Measurements from ENCODE around the gene TPBGL. TPM values are rescaled to one million over a fixed set of nuclear protein-coding genes. Genes with fewer than 3 reads are reported as not detected.

TPBGL gene
- total RNA-seq, 1 donor from 2014 or later = 0.64 TPM

- peak; percentile 80 for DNase-seq
Measured at GRCh38 chr11:75214411-75214821, 26.2 kb upstream of the TPBGL start.

GRCh38 chr11:75214843-75215242 is 25.7 kb upstream of the TPBGL start:
- DNase-seq = no peak
- H3K27ac ChIP-seq = no peak overlapping the region

More at GRCh38 chr11:75214411-75214821, 26.2 kb upstream of the TPBGL start:
- H3K4me3 ChIP-seq = no peak overlapping the region
- TF ChIP-seq, protein P1, sequence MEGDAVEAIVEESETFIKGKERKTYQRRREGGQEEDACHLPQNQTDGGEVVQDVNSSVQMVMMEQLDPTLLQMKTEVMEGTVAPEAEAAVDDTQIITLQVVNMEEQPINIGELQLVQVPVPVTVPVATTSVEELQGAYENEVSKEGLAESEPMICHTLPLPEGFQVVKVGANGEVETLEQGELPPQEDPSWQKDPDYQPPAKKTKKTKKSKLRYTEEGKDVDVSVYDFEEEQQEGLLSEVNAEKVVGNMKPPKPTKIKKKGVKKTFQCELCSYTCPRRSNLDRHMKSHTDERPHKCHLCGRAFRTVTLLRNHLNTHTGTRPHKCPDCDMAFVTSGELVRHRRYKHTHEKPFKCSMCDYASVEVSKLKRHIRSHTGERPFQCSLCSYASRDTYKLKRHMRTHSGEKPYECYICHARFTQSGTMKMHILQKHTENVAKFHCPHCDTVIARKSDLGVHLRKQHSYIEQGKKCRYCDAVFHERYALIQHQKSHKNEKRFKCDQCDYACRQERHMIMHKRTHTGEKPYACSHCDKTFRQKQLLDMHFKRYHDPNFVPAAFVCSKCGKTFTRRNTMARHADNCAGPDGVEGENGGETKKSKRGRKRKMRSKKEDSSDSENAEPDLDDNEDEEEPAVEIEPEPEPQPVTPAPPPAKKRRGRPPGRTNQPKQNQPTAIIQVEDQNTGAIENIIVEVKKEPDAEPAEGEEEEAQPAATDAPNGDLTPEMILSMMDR (IDR thresholded peaks at IDR 0.05) = peak; percentile 26
- no peaks in the 10 kb centered on the region for H3K36me3 ChIP-seq
- H3K27ac ChIP-seq = no peak overlapping the region
- no peaks in the 10 kb centered on the region for H3K9me3 ChIP-seq
- ATAC-seq = peak; percentile 88
- no peaks in the 10 kb centered on the region for H3K4me1 ChIP-seq
- no peaks in the 10 kb centered on the region for H3K27me3 ChIP-seq
- intact Hi-C loops (cut with DNase I) = no loop called here

DNA sequence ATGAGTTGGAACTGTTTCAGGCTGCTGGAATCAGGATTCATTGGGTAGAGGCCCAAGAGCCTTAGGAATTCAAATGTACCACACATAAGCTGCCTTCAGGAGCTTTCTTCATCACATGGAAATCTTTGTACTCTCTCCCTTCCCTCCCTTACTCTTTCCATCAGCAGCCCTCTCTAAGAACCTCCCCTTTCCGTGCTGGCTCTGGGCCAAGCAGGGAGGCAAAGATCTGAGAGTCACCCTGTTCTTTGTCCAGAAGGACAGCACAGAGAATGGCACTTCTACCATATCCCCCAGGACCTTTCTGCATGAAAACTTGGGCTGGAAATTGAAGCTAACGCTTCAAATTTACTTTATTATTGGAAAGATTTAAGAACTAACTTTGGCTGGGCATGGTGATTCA is 20.7 kb upstream of the TPBGL start:
- no peak overlapping the region for H3K27ac ChIP-seq
- ATAC-seq = no peak
- DNase-seq = no peak
- intact Hi-C loops (cut with DNase I) = no loop called here
- H3K4me3 ChIP-seq = no peak overlapping the region
- TF ChIP-seq, protein P1 (IDR thresholded peaks at IDR 0.05) = no peak
- H3K9me3 ChIP-seq = no peaks in the 10 kb centered on the region
- H3K27me3 ChIP-seq = no peaks in the 10 kb centered on the region
- no peaks in the 10 kb centered on the region for H3K36me3 ChIP-seq
- H3K4me1 ChIP-seq = no peaks in the 10 kb centered on the region

More at GRCh38 chr11:75214843-75215242, 25.7 kb upstream of the TPBGL start:
- Histone ChIP-seq H3K9me3 (no peaks in the 10 kb centered on the region), H3K27me3 (no peaks in the 10 kb centered on the region), H3K4me1 (no peaks in the 10 kb centered on the region), H3K36me3 (no peaks in the 10 kb centered on the region), H3K4me3 (no peak overlapping the region)
- TF ChIP-seq, protein P1 (IDR thresholded peaks at IDR 0.05) = no peak
- intact Hi-C loops (cut with DNase I) = no loop called here
- ATAC-seq = no peak

- H3K36me3 ChIP-seq = no peaks in the 10 kb centered on the region
- intact Hi-C loops (cut with DNase I) = no loop called here
- H3K27ac ChIP-seq = no peak overlapping the region
- H3K4me3 ChIP-seq = no peak overlapping the region
- peak; percentile 46 for DNase-seq
- TF ChIP-seq, protein P1 (IDR thresholded peaks at IDR 0.05) = no peak
- no peaks in the 10 kb centered on the region for H3K4me1 ChIP-seq
- no peaks in the 10 kb centered on the region for H3K27me3 ChIP-seq
- no peaks in the 10 kb centered on the region for H3K9me3 ChIP-seq
- peak; percentile 42 for ATAC-seq
Measured at GRCh38 chr11:75223954-75224643, 16.5 kb upstream of the TPBGL start.

DNA sequence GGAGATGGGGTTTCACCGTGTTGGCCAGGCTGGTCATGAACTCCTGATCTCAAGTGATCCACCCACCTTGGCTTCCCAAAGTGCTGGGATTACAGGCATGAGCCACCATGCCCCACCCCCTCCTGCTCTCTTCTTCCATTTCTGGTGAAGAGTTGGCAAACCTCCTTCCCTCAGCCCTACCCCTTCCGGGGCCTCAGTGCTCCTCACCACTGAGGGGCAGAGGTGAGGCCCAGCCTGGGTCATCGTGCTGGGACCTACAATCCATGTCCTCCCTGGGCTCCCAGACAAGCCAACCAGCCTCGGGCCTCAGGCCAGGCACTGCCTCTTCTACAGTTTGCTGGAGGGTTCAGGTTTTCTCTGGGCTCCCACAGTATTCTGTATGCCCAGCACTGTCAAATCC is 14.8 kb upstream of the TPBGL start:
- no peaks in the 10 kb centered on the region for H3K4me1 ChIP-seq
- H3K36me3 ChIP-seq = no peaks in the 10 kb centered on the region
- no peak overlapping the region for H3K27ac ChIP-seq
- no peaks in the 10 kb centered on the region for H3K9me3 ChIP-seq
- intact Hi-C loops (cut with DNase I) = no loop called here
- ATAC-seq (no peak), DNase-seq (peak; percentile 28)
- TF ChIP-seq, protein P1 (IDR thresholded peaks at IDR 0.05) = no peak
- no peaks in the 10 kb centered on the region for H3K27me3 ChIP-seq
- H3K4me3 ChIP-seq = no peak overlapping the region
